ENCODE results near the gene GJA4.

Gene GJA4

DNA sequence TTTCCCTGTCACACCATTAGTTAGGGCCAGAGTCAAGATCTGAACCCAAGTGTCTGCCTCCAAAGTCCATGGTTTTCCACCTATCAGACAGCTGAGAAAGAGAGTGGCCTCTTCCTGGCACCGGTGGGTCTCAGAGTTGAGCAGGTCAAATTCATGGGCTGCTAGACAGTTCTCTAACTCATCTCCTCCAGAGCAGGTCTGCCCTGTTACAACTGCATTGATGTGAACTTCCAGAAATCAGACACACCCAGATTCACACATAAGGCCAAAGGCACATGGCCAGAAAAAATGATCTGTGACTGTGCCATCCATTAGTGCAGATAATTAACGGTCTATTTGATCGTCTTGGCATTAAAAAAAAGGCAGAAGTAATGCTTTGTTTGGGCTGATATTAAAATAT, 49.3 kb downstream of the GJA4 start:
- DNase-seq, result no peak

DNA sequence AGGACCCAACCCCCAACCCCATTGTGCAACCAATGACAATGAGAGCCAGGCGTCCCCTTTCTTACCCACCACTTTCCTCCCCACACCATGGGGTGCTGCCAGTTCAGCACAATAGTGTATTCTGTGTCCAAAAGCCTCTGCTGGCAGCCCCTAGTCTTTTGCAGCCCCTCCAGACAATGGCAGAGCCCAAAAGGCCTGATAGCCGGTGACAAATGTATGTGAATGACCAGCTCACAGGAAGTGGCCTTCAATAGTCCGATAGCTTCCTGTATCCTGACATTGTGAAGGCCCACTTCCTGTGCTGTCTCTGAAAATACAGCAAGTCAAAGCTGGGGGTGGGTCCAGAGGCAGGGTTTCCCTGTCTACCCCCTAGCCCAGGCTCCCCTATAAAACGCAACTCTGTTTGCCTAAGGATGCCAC, 50.2 kb downstream of the GJA4 start:
- no peak for DNase-seq

- DNase-seq, result no peak
Observed at GRCh38 chr1:34843392-34844251, 50.8 kb downstream of the GJA4 start.

GRCh38 chr1:34844252-34844634, 51.4 kb downstream of the GJA4 start:
- no peak for DNase-seq

All from amniotic stem cell (primary cell).